ENCODE results near the gene IRF2BP1.

DNA sequence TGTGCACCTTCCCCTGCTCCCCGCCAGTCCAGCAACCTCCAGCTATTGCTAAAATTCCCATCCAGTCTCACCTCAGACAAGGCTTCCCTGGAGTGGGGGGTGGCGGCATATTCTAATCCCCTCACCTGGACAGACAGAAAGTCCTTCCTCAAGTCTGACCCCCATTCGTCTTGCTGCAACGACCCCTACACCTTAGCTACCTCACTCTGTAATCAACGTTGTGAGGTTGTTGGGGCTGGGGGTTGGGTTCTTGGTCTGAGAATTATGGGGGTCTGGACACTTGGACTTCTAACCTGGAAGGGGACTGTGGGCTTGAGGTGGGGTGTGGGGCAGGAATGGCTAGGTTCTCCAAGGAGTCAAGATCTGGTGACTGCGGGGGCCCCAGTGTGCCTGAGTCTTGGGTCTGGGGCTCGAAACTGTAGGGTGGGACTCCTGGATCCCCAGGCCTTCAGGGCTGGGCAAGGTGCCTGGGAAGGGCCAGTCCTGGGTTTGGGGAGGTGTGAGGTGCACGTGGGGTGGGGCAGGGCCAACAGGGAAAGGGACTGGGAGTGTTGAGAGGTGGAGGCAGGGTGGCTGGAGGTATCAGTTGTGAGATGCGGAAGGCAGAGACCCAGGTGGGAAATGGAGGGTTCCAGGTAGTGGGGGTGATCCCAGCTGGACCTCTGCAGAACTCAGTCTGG lies 20.5 kb downstream of the IRF2BP1 start:
- TF ChIP-seq TAF1 (IDR thresholded peaks at IDR 0.05; ENCODE audit: borderline replicate concordance, insufficient read depth, low read length) (no peak), SIN3A (IDR thresholded peaks at IDR 0.05; ENCODE audit: borderline replicate concordance, insufficient read depth, low read length) (no peak)
- TF ChIP-seq, protein P1, sequence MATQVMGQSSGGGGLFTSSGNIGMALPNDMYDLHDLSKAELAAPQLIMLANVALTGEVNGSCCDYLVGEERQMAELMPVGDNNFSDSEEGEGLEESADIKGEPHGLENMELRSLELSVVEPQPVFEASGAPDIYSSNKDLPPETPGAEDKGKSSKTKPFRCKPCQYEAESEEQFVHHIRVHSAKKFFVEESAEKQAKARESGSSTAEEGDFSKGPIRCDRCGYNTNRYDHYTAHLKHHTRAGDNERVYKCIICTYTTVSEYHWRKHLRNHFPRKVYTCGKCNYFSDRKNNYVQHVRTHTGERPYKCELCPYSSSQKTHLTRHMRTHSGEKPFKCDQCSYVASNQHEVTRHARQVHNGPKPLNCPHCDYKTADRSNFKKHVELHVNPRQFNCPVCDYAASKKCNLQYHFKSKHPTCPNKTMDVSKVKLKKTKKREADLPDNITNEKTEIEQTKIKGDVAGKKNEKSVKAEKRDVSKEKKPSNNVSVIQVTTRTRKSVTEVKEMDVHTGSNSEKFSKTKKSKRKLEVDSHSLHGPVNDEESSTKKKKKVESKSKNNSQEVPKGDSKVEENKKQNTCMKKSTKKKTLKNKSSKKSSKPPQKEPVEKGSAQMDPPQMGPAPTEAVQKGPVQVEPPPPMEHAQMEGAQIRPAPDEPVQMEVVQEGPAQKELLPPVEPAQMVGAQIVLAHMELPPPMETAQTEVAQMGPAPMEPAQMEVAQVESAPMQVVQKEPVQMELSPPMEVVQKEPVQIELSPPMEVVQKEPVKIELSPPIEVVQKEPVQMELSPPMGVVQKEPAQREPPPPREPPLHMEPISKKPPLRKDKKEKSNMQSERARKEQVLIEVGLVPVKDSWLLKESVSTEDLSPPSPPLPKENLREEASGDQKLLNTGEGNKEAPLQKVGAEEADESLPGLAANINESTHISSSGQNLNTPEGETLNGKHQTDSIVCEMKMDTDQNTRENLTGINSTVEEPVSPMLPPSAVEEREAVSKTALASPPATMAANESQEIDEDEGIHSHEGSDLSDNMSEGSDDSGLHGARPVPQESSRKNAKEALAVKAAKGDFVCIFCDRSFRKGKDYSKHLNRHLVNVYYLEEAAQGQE (IDR thresholded peaks at IDR 0.05; ENCODE audit: insufficient read depth in 1 of 2, low read depth in 2 of 2, low read length in 2 of 2), result no peak
